Measurements from ENCODE around the gene UGT2A1. TPM values are rescaled to one million over a fixed set of nuclear protein-coding genes. Genes with fewer than 3 reads are reported as not detected.

UGT2A1 gene
- total and polyA plus RNA-seq, 9 donors: not detected

GRCh38 chr4:69576251-69576877, 76.7 kb downstream of the UGT2A1 start:
- no peak overlapping the region for H3K4me3 ChIP-seq
- no peaks in the 10 kb centered on the region for H3K27me3 ChIP-seq
- WGBS, 3 donors: 95 to 98% (median 96%) methylated on average over 24 of the region's 24 CpGs
- no peak for TF ChIP-seq POLR2A (IDR thresholded peaks at IDR 0.05)
- no peak for TF ChIP-seq CTCF (IDR thresholded peaks at IDR 0.05)
- no peak for TF ChIP-seq EP300 (IDR thresholded peaks at IDR 0.05)
- no peaks in the 10 kb centered on the region for H3K36me3 ChIP-seq
- H3K27ac ChIP-seq: no peak overlapping the region
- intact Hi-C loops (cut with DNase I): no loop called here
- no peaks in the 10 kb centered on the region for H3K9me3 ChIP-seq
- no peak for DNase-seq
- no peaks in the 10 kb centered on the region for H3K4me1 ChIP-seq (ENCODE audit: insufficient read depth)

- Histone ChIP-seq H3K9me3 (no peaks in the 10 kb centered on the region), H3K4me3 (no peak overlapping the region), H3K27ac (no peak overlapping the region), H3K27me3 (no peaks in the 10 kb centered on the region), H3K36me3 (no peaks in the 10 kb centered on the region), H3K4me1 (ENCODE audit: insufficient read depth) (no peaks in the 10 kb centered on the region)
- TF ChIP-seq EP300 (IDR thresholded peaks at IDR 0.05) (no peak), CTCF (IDR thresholded peaks at IDR 0.05) (no peak), POLR2A (IDR thresholded peaks at IDR 0.05) (no peak)
- WGBS, 3 donors: 87 to 96% (median 87%) methylated on average over 1 of the region's 1 CpG
- intact Hi-C loops (cut with DNase I): no loop called here
- no peak for DNase-seq
These were observed 84.3 kb downstream of the UGT2A1 start for GRCh38 chr4:69568787-69569186.

- Histone ChIP-seq H3K27me3 (no peaks in the 10 kb centered on the region), H3K4me3 (no peak overlapping the region), H3K27ac (no peak overlapping the region), H3K4me1 (ENCODE audit: insufficient read depth) (no peaks in the 10 kb centered on the region), H3K36me3 (no peaks in the 10 kb centered on the region), H3K9me3 (no peaks in the 10 kb centered on the region)
- no peak for DNase-seq
- TF ChIP-seq POLR2A (IDR thresholded peaks at IDR 0.05): no peak
- no peak for TF ChIP-seq CTCF (IDR thresholded peaks at IDR 0.05)
- no peak for TF ChIP-seq EP300 (IDR thresholded peaks at IDR 0.05)
- 45 to 70% (median 61%) methylated on average over 2 of the region's 2 CpGs for WGBS, 3 donors
- intact Hi-C loops (cut with DNase I): no loop called here
These were observed 89.6 kb downstream of the UGT2A1 start for GRCh38 chr4:69563424-69563823.

- TF ChIP-seq CTCF (IDR thresholded peaks at IDR 0.05): no peak
- TF ChIP-seq POLR2A (IDR thresholded peaks at IDR 0.05): no peak
- TF ChIP-seq EP300 (IDR thresholded peaks at IDR 0.05): no peak
- no peaks in the 10 kb centered on the region for H3K27me3 ChIP-seq
- DNase-seq: no peak
- H3K4me1 ChIP-seq (ENCODE audit: insufficient read depth): no peaks in the 10 kb centered on the region
- H3K4me3 ChIP-seq: no peak overlapping the region
- H3K9me3 ChIP-seq: no peaks in the 10 kb centered on the region
- intact Hi-C loops (cut with DNase I): no loop called here
- H3K27ac ChIP-seq: no peak overlapping the region
- no peaks in the 10 kb centered on the region for H3K36me3 ChIP-seq
- WGBS, 3 donors: 59 to 77% (median 66%) methylated on average over 2 of the region's 2 CpGs
These were observed 103.4 kb downstream of the UGT2A1 start for GRCh38 chr4:69549651-69550050.

All from ovary (tissue), 9 donors.